K562 (cell line): ENCODE results near the gene OLFML2A. TPM values are rescaled to one million over a fixed set of nuclear protein-coding genes. Genes with fewer than 3 reads are reported as not detected.

Experiments used
- ARID1B ChIP-seq: fragments of 450-650 bp; IDR thresholded peaks from 2 replicates; pipeline ENCODE4 v1.6.1; 2016; ENCODE audit warnings: antibody characterized with exemption, mild to moderate bottlenecking, inconsistent platforms
- CBFA2T3 ChIP-seq: fragments of 450-650 bp; IDR thresholded peaks from 2 replicates; pipeline ENCODE4 v1.6.1; 2017
- CCNT2 ChIP-seq: IDR thresholded peaks from 2 replicates; pipeline ENCODE4 v1.6.1; 2011; ENCODE audit warnings: borderline replicate concordance, low read depth, mild to moderate bottlenecking, moderate library complexity, mixed read lengths, low read length; ENCODE audit not compliant: insufficient read length; ENCODE audit errors: extremely low read depth
- DMBX1 ChIP-seq: fragments of 250-450 bp; sonication (Bioruptor Pico); IDR thresholded peaks from 2 replicates; pipeline ENCODE4 v1.8.0; 2022; ENCODE audit warnings: inconsistent platforms, mild to moderate bottlenecking, moderate library complexity, borderline replicate concordance
- HCFC1 ChIP-seq: IDR thresholded peaks from 2 replicates; pipeline ENCODE4 v1.6.1; 2012; ENCODE audit warnings: low read depth, low read length, improper control_type of control experiment
- MCM5 ChIP-seq: fragments of 450-650 bp; IDR thresholded peaks from 2 replicates; pipeline ENCODE4 v1.6.1; 2016; ENCODE audit warnings: low read depth
- NFYB ChIP-seq: IDR thresholded peaks from 2 replicates; pipeline ENCODE4 v1.6.1; 2011; ENCODE audit warnings: mild to moderate bottlenecking, moderate library complexity; ENCODE audit not compliant: insufficient read length; ENCODE audit errors: extremely low read depth
- RAD21 ChIP-seq, 2 experiments: fragments of 250-450 bp in 1 of 2; fragments of 450-650 bp in 1 of 2; sonication (Bioruptor Pico) in 1 of 2; formaldehyde crosslinking in 1 of 2; IDR thresholded peaks in 1 of 2; conservative IDR thresholded peaks in 1 of 2; 2 replicates each; pipeline versions ENCODE4 v1.4.0 to v1.8.0; 2020 to 2022; ENCODE audit warnings: mild to moderate bottlenecking in 2 of 2, moderate library complexity in 1 of 2
- RFX7 ChIP-seq: fragments of 250-450 bp; sonication (Bioruptor Pico); IDR thresholded peaks from 2 replicates; pipeline ENCODE4 v1.5.1; 2021; ENCODE audit warnings: mild to moderate bottlenecking
- SMAD4 ChIP-seq: fragments of 250-450 bp; sonication (Bioruptor Pico); conservative IDR thresholded peaks from 2 replicates; pipeline ENCODE4 v1.8.0; 2021; ENCODE audit warnings: inconsistent platforms, mild to moderate bottlenecking, moderate library complexity
- SREBF1 ChIP-seq: fragments of 150-350 bp; IDR thresholded peaks from 2 replicates; pipeline ENCODE4 v1.6.1; 2014; ENCODE audit warnings: antibody characterized with exemption, low read depth, low read length, borderline replicate concordance
- SREBF2 ChIP-seq: sonication (generic); formaldehyde crosslinking; IDR thresholded peaks from 2 replicates; pipeline ENCODE4 v1.4.0; 2020; ENCODE audit warnings: mild to moderate bottlenecking, missing genetic modification reagents
- ZBTB9 ChIP-seq: fragments of 450-650 bp; formaldehyde crosslinking; IDR thresholded peaks from 2 replicates; pipeline ENCODE4 v1.4.0; 2020; ENCODE audit warnings: mild to moderate bottlenecking, moderate library complexity
- ZNF121 ChIP-seq: sonication (generic); formaldehyde crosslinking; conservative IDR thresholded peaks from 2 replicates; pipeline ENCODE4 v1.8.0; 2022; ENCODE audit warnings: missing genetic modification reagents
- ZNF212 ChIP-seq: fragments of 450-650 bp; formaldehyde crosslinking; IDR thresholded peaks from 2 replicates; pipeline ENCODE4 v1.4.0; 2020; ENCODE audit warnings: mild to moderate bottlenecking
- ZNF444 ChIP-seq: fragments of 250-450 bp; sonication (Bioruptor Pico); IDR thresholded peaks from 2 replicates; pipeline ENCODE4 v1.4.0; 2020; ENCODE audit warnings: mild to moderate bottlenecking, moderate library complexity
- polyA plus RNA-seq, 8 experiments: library from polyadenylated mRNA; depleted of rRNA in 4 of 8; stranded (reverse) in 5 of 8; unstranded in 3 of 8; fragments of >200 nt; fragmentation: Nextera tagmentation in 2 of 8; fragmentation: Illumina TruSeq in 1 of 8; extraction: Ambion mirVana in 2 of 8; extraction: Trizol in 1 of 8; gene quantifications; 2 replicates each; pipeline versions ENCODE4 v1.2.1 to v1.2.3, GENCODE V29; 2011 to 2014; ENCODE audit warnings: inconsistent platforms in 1 of 8, missing spikeins in 1 of 8
- total RNA-seq, 7 experiments: library from RNA; depleted of rRNA in 6 of 7; stranded (reverse); fragments of >200 nt in 6 of 7; fragmentation: Illumina TruSeq in 2 of 7; extraction: Trizol in 2 of 7; gene quantifications; 2 replicates each; pipeline versions ENCODE4 v1.2.1 to v1.2.3, GENCODE V29; 2011 to 2021; ENCODE audit warnings: low replicate concordance in 1 of 7
- TF ChIP-seq, protein P1 (sequence below): fragments of 450-650 bp; conservative IDR thresholded peaks from 2 replicates; pipeline ENCODE4 v1.6.1; 2016; ENCODE audit warnings: missing genetic modification characterization, low read depth, mild to moderate bottlenecking, missing compliant biosample characterization, moderate library complexity
- TF ChIP-seq, protein P2 (sequence below): fragments of 250-450 bp; sonication (Bioruptor Pico); IDR thresholded peaks from 2 replicates; pipeline ENCODE4 v1.4.0; 2020; ENCODE audit warnings: borderline replicate concordance

Gene OLFML2A
- total and polyA plus RNA-seq, 9 of the 15 experiments (the other 6 are each of a cell fraction or from before 2014, with no cell fraction given) = 0.16 TPM; not detected in 8

DNA sequence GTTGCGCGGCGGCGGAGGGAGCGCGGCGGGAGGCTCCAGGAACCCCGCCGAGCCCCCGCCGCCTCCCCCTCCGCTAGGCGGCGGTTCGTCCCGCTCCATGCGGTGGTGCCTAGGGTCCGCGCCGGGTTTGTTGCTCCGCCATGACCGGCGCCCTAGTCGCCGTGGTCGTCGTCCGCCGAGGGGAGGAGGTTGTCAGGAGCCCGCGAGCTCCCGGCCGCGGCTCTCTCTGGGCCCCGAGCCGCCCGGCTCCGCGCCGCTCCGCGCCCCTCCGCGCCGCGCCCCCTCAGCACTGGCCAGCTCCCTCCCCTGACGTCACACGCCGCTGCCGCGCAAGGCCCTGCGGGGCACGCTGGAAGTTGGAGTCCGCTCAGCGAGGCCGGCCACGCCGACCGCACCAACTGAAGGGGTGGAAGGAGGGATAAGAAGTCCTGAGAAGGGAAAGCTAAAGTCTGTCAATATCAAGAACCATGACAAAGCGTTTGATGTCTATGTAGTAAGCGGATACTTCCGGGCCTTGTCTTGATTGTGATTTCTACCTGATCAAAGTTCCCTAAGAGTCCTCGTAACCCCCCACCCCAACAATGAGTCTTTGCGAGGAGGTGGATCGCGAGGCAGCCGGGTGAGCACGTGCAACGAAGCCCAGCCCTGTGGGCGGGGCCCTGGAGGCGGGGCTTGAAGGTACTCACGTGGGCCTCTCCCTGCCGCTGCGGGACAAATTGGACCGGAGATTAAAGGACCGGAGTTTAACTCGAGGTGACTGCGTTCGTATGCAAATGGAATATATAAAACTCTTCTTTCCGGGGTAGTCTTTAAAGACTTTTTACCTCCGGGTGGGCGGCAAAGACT is 5.7 kb upstream of the OLFML2A start, which contains the start of gene NR6A1 (continued):
- TF ChIP-seq NFYB = no peak
- no peak for TF ChIP-seq RFX7
- peak; percentile 52 for TF ChIP-seq ARID1B
- no peak for TF ChIP-seq RAD21 (CRISPR knock-in tag; conservative IDR thresholded peaks at IDR 0.05 in 1 of 2, IDR thresholded peaks at IDR 0.05 in 1 of 2)
- peak; percentile 94 for TF ChIP-seq HCFC1
- TF ChIP-seq ZBTB9 = peak; percentile 72; the same call in 1 of the 2 replicates
- TF ChIP-seq, protein P1, sequence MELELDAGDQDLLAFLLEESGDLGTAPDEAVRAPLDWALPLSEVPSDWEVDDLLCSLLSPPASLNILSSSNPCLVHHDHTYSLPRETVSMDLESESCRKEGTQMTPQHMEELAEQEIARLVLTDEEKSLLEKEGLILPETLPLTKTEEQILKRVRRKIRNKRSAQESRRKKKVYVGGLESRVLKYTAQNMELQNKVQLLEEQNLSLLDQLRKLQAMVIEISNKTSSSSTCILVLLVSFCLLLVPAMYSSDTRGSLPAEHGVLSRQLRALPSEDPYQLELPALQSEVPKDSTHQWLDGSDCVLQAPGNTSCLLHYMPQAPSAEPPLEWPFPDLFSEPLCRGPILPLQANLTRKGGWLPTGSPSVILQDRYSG (tag) = 0 out of 2 replicates have a peak, but pooled peaks have one; percentile 34
- no peak for TF ChIP-seq MCM5
- TF ChIP-seq CBFA2T3 = no peak
- no peak for TF ChIP-seq ZNF121 (CRISPR knock-in tag)
- peak; percentile 74 for TF ChIP-seq CCNT2
- peak; percentile 73 for TF ChIP-seq SMAD4 (CRISPR knock-in tag)
- TF ChIP-seq SREBF2 (CRISPR knock-in tag) = no peak
- no peak for TF ChIP-seq ZNF212
- TF ChIP-seq ZNF444 = no peak
- TF ChIP-seq SREBF1 = peak; percentile 89
- TF ChIP-seq DMBX1 (CRISPR knock-in tag) = no peak; the same call in 1 of the 2 replicates
- TF ChIP-seq, protein P2, sequence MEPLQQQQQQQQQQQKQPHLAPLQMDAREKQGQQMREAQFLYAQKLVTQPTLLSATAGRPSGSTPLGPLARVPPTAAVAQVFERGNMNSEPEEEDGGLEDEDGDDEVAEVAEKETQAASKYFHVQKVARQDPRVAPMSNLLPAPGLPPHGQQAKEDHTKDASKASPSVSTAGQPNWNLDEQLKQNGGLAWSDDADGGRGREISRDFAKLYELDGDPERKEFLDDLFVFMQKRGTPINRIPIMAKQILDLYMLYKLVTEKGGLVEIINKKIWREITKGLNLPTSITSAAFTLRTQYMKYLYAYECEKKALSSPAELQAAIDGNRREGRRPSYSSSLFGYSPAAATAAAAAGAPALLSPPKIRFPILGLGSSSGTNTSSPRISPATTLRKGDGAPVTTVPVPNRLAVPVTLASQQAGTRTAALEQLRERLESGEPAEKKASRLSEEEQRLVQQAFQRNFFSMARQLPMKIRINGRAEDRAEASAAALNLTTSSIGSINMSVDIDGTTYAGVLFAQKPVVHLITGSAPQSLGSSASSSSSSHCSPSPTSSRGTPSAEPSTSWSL = no peak
